BE2C (cell line): Measurements from ENCODE around the gene FNTB.

ENCODE experiments used
- DNase-seq: peaks from one replicate; pipeline ENCODE4 v3.0.0-alpha.2; 2020
- H3K27me3 ChIP-seq: fragments of 250-450 bp; sonication (Bioruptor Pico); 2 replicates; pipeline ENCODE4 v1.5.1; 2020; ENCODE audit warnings: mild to moderate bottlenecking
- H3K36me3 ChIP-seq: fragments of 250-450 bp; sonication (Bioruptor Pico); 2 replicates; pipeline ENCODE4 v1.5.1; 2020; ENCODE audit warnings: mild to moderate bottlenecking
- H3K4me1 ChIP-seq: fragments of 250-450 bp; sonication (Bioruptor Pico); 2 replicates; pipeline ENCODE4 v1.5.1; 2020
- H3K4me3 ChIP-seq: 2 replicates; pipeline ENCODE4 v1.5.1; 2011; ENCODE audit warnings: low read depth, low read length
- H3K9me3 ChIP-seq: fragments of 250-450 bp; sonication (Bioruptor Pico); 2 replicates; pipeline ENCODE4 v1.5.1; 2020
- TF ChIP-seq, protein P1 (sequence below): IDR thresholded peaks from 2 replicates; pipeline ENCODE4 v1.5.1; 2012; ENCODE audit warnings: mild to moderate bottlenecking, low read depth, low read length

The FNTB gene

DNA sequence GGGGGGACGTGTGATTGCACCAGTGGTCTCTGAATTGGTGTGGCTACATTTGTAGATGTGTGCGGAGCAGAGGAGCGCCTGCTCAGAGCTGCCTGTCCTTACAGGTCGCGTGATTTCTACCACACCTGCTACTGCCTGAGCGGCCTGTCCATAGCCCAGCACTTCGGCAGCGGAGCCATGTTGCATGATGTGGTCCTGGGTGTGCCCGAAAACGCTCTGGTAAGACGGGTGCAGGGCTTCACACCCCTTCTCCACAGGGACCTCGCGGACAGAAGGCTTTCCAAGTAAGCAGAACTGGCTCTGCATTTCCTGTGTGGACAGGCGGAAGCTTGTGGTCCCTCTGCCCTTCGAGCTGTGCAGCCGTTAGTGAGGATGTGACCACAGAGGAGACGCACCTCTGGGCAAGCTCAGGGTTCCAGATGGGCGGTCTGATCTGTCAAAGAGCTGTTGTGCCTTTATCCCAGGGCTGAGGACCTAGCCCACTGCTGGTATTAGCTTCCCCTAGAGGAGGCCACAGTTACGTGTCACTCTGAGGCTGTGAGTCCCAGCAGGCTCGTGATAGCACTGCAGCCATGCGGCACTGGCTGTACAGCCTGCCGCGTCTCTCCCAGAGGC lies 67.9 kb downstream of the FNTB start:
- TF ChIP-seq, protein P1, sequence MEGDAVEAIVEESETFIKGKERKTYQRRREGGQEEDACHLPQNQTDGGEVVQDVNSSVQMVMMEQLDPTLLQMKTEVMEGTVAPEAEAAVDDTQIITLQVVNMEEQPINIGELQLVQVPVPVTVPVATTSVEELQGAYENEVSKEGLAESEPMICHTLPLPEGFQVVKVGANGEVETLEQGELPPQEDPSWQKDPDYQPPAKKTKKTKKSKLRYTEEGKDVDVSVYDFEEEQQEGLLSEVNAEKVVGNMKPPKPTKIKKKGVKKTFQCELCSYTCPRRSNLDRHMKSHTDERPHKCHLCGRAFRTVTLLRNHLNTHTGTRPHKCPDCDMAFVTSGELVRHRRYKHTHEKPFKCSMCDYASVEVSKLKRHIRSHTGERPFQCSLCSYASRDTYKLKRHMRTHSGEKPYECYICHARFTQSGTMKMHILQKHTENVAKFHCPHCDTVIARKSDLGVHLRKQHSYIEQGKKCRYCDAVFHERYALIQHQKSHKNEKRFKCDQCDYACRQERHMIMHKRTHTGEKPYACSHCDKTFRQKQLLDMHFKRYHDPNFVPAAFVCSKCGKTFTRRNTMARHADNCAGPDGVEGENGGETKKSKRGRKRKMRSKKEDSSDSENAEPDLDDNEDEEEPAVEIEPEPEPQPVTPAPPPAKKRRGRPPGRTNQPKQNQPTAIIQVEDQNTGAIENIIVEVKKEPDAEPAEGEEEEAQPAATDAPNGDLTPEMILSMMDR, result no peak
- H3K36me3 ChIP-seq, result no peaks in the 10 kb centered on the region; the same call in 1 of the 2 replicates
- no peaks in the 10 kb centered on the region for H3K27me3 ChIP-seq
- H3K9me3 ChIP-seq, result no peaks in the 10 kb centered on the region
- DNase-seq, result no peak
- no peaks in the 10 kb centered on the region for H3K4me1 ChIP-seq
- no peak overlapping the region for H3K4me3 ChIP-seq

DNA sequence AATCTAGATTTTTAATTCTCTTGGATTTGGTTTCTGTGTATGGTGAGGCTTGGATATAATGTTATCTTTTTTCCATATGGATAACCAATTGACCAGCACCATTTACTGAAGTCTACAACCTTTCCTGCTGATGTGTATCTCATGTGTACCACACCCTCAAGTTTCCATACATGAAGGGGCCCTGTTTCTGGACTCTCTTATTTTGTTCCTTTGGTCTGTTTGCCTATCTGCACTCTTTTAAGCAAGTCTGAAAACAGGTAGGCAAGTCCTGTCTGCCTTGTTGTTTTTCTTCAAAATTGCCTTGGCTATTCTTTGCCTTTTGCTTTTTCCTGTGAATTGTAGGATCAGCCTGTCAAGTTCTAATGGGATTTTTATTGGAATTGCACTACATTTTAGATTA lies 71.0 kb downstream of the FNTB start:
- TF ChIP-seq, protein P1, result no peak
- H3K4me1 ChIP-seq, result no peaks in the 10 kb centered on the region
- H3K4me3 ChIP-seq, result no peak overlapping the region
- DNase-seq, result no peak
- H3K36me3 ChIP-seq, result peaks cover 15% of the 10 kb centered on the region
- H3K9me3 ChIP-seq, result no peaks in the 10 kb centered on the region
- no peaks in the 10 kb centered on the region for H3K27me3 ChIP-seq

DNA sequence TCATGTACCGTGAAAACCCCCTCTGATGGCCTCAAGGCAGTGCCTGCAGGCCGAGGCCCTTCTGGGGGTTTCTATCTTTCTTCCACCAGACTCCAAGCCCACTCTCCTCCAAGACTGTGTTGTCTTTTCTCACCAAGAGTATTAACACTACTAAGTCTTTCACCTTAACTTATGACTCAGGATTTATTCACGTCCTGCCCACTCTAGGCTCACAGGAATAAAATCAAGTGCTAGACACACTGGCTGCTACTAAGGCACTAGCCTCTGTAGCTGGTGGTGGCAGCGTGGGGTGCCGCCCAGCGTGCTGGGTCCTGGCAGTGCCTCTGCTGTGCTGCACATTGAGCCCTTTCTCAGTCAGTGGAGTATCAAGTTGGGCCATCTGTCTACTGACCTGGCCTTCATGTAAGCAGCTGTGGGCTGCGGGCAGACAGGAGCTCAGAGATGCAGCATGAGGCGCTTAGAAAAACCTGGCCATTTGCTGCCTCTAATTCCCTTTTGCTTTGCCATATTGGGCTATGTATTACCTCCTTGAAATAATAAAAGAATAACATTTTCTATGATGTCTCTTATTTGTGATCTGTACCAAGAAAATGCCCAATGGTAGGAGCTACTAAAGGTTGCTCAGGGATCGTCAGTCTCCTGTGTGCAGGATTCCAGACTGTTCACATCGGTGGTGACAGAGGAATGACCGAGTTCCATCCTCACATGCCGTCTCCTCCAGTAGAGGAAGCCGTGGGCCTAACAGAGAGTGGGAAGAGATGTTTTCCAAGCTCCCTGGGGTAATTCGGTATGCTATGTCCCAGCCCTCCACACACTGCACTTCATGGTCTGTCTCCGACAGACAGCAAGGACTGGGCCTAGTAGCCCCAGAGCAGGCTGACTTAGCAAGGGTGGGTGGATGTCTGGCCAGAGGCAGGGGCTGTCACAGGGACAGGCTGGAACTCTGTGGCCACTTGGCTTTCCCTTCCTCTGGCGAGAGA lies 75.7 kb downstream of the FNTB start:
- no peak for DNase-seq
- Histone ChIP-seq H3K9me3 (no peaks in the 10 kb centered on the region), H3K27me3 (no peaks in the 10 kb centered on the region), H3K36me3 (peaks cover 29% of the 10 kb centered on the region), H3K4me1 (no peaks in the 10 kb centered on the region), H3K4me3 (no peak overlapping the region)
- TF ChIP-seq, protein P1, result no peak

DNA sequence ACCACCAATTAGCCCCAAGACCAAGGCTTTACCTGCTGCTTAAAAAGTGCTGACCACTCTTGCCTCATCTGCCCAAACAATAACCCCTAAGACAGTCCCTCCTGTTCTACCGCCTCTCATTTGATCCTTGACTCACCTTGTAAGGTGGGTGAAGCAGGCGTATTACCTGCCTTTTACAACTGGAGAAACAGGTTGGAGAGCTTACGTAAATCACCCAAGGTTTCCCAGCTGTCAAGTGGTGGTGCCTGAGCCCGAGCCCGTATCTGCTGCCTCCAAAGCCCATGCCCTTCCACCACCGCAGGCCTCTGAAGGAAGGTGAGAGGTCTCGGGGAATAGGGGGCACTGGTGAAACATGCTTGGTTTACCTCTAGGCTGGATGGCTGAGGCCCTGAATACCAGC lies 79.0 kb downstream of the FNTB start:
- Histone ChIP-seq H3K36me3 (peaks cover 34% of the 10 kb centered on the region), H3K9me3 (no peaks in the 10 kb centered on the region), H3K4me1 (no peaks in the 10 kb centered on the region), H3K27me3 (no peaks in the 10 kb centered on the region), H3K4me3 (no peak overlapping the region)
- TF ChIP-seq, protein P1, result no peak
- DNase-seq, result no peak

DNA sequence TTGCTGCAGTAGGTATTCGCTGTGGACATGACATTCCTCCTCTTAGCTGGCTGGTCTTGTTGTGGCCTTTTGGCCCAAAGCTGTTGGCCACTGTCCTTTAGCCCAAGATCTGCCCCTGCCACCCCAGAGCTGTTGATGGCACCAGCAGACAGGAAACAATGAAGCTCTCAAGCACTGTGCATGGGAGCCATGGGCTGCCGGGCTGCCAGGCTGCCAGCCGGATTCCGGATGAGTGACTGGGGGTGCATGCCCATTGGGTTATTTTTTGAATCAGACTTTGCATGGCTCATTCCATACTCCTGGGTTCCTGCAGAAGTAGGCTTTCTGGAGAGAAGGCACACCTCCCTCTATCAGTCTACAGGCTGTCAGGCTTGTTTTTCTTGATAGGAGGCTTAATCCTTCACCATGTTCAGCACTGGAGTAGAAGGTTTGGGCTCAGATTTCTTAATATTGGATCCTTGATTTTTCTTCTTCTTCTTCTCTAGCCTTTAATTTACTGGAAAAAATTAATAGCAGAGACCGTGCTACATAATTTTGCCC lies 83.2 kb downstream of the FNTB start:
- no peak overlapping the region for H3K4me3 ChIP-seq
- TF ChIP-seq, protein P1, result no peak
- H3K4me1 ChIP-seq, result no peaks in the 10 kb centered on the region
- no peak for DNase-seq
- no peaks in the 10 kb centered on the region for H3K27me3 ChIP-seq
- peaks cover 12% of the 10 kb centered on the region for H3K36me3 ChIP-seq
- H3K9me3 ChIP-seq, result no peaks in the 10 kb centered on the region
